Measurements from ENCODE around the gene VEPH1.

GRCh38 chr3:157275832-157276231 is 227.4 kb downstream of the VEPH1 start:
- TF ChIP-seq POLR2A (IDR thresholded peaks at IDR 0.05) (no peak), CTCF (IDR thresholded peaks at IDR 0.05) (no peak)
